ENCODE measurements around the gene CELA3B. TPM values are rescaled to one million over a fixed set of nuclear protein-coding genes. Genes with fewer than 3 reads are reported as not detected.
"Not testable (repeated sequence)": the region's sequence is repeated elsewhere in the genome, so short reads cannot be mapped to it uniquely, and the experiment has no call there.

CELA3B gene
- total and polyA plus RNA-seq, 4 donors: 0.50 TPM; not detected in 3

- H3K27ac ChIP-seq (ENCODE audit: low read depth, low read length): peak overlapping the region; percentile 95
- no peaks in the 10 kb centered on the region for H3K9me3 ChIP-seq (ENCODE audit: control insufficient read depth, insufficient read depth, low read length)
- no peaks in the 10 kb centered on the region for H3K27me3 ChIP-seq (ENCODE audit: control insufficient read depth, insufficient read depth, low read length)
- H3K4me1 ChIP-seq (ENCODE audit: control insufficient read depth, insufficient read depth, low read length): peaks cover 19% of the 10 kb centered on the region
- peak in 5 of 6 donors; percentile 37 to 84 (median 60) for DNase-seq (ENCODE audit: low read depth in 4 of 6, low spot score in 6 of 6)
- H3K36me3 ChIP-seq (ENCODE audit: control insufficient read depth, insufficient read depth, low read length): no peaks in the 10 kb centered on the region
- WGBS (ENCODE audit: insufficient coverage): 9% methylated on average over 32 of the region's 33 CpGs
- H3K4me3 ChIP-seq (ENCODE audit: low read depth, low read length): peak overlapping the region; percentile 100
Observed at GRCh38 chr1:22024485-22025367, 47.9 kb downstream of the CELA3B start.

GRCh38 chr1:22025368-22026155 lies 48.7 kb downstream of the CELA3B start:
- peaks cover 19% of the 10 kb centered on the region for H3K4me1 ChIP-seq (ENCODE audit: control insufficient read depth, insufficient read depth, low read length)
- peak overlapping the region; percentile 100 for H3K4me3 ChIP-seq (ENCODE audit: low read depth, low read length)
- under 1% methylated on average over 27 of the region's 42 CpGs for WGBS (ENCODE audit: insufficient coverage)
- H3K36me3 ChIP-seq (ENCODE audit: control insufficient read depth, insufficient read depth, low read length): no peaks in the 10 kb centered on the region
- peak overlapping the region; percentile 95 for H3K27ac ChIP-seq (ENCODE audit: low read depth, low read length)
- peak in 5 of 6 donors; percentile 76 to 98 (median 86) for DNase-seq (ENCODE audit: low read depth in 4 of 6, low spot score in 6 of 6)
- H3K9me3 ChIP-seq (ENCODE audit: control insufficient read depth, insufficient read depth, low read length): no peaks in the 10 kb centered on the region
- H3K27me3 ChIP-seq (ENCODE audit: control insufficient read depth, insufficient read depth, low read length): no peaks in the 10 kb centered on the region

- no peaks in the 10 kb centered on the region for H3K27me3 ChIP-seq (ENCODE audit: control insufficient read depth, insufficient read depth, low read length)
- H3K4me1 ChIP-seq (ENCODE audit: control insufficient read depth, insufficient read depth, low read length): peaks cover 19% of the 10 kb centered on the region
- H3K9me3 ChIP-seq (ENCODE audit: control insufficient read depth, insufficient read depth, low read length): no peaks in the 10 kb centered on the region
- no peak overlapping the region for H3K27ac ChIP-seq (ENCODE audit: low read depth, low read length)
- H3K4me3 ChIP-seq (ENCODE audit: low read depth, low read length): no peak overlapping the region
- no peak for DNase-seq (ENCODE audit: low read depth in 4 of 6, low spot score in 6 of 6)
- 85% methylated on average over 2 of the region's 3 CpGs for WGBS (ENCODE audit: insufficient coverage)
- H3K36me3 ChIP-seq (ENCODE audit: control insufficient read depth, insufficient read depth, low read length): peaks cover 4% of the 10 kb centered on the region
Observed at GRCh38 chr1:22026924-22027289, 50.1 kb downstream of the CELA3B start.

GRCh38 chr1:22030057-22030456 lies 53.2 kb downstream of the CELA3B start:
- H3K27me3 ChIP-seq (ENCODE audit: control insufficient read depth, insufficient read depth, low read length): no peaks in the 10 kb centered on the region
- H3K4me3 ChIP-seq (ENCODE audit: low read depth, low read length): no peak overlapping the region
- H3K27ac ChIP-seq (ENCODE audit: low read depth, low read length): no peak overlapping the region
- peaks cover 9% of the 10 kb centered on the region for H3K4me1 ChIP-seq (ENCODE audit: control insufficient read depth, insufficient read depth, low read length)
- 93% methylated on average over 2 of the region's 4 CpGs for WGBS (ENCODE audit: insufficient coverage)
- no peaks in the 10 kb centered on the region for H3K9me3 ChIP-seq (ENCODE audit: control insufficient read depth, insufficient read depth, low read length)
- H3K36me3 ChIP-seq (ENCODE audit: control insufficient read depth, insufficient read depth, low read length): peaks cover 4% of the 10 kb centered on the region
- no peak for DNase-seq (ENCODE audit: low read depth in 4 of 6, low spot score in 6 of 6)

- Histone ChIP-seq H3K4me1 (ENCODE audit: control insufficient read depth, insufficient read depth, low read length) (peaks cover 9% of the 10 kb centered on the region), H3K9me3 (ENCODE audit: control insufficient read depth, insufficient read depth, low read length) (no peaks in the 10 kb centered on the region), H3K36me3 (ENCODE audit: control insufficient read depth, insufficient read depth, low read length) (peaks cover 4% of the 10 kb centered on the region), H3K4me3 (ENCODE audit: low read depth, low read length) (no peak overlapping the region), H3K27ac (ENCODE audit: low read depth, low read length) (no peak overlapping the region), H3K27me3 (ENCODE audit: control insufficient read depth, insufficient read depth, low read length) (no peaks in the 10 kb centered on the region)
- DNase-seq (ENCODE audit: low read depth in 4 of 6, low spot score in 6 of 6): no peak
- WGBS (ENCODE audit: insufficient coverage): 94% methylated on average over 3 of the region's 3 CpGs
Observed at GRCh38 chr1:22030473-22030872, 53.7 kb downstream of the CELA3B start.

GRCh38 chr1:22031214-22031962 lies 54.6 kb downstream of the CELA3B start:
- Histone ChIP-seq H3K4me1 (ENCODE audit: control insufficient read depth, insufficient read depth, low read length) (peaks cover 2% of the 10 kb centered on the region), H3K9me3 (ENCODE audit: control insufficient read depth, insufficient read depth, low read length) (no peaks in the 10 kb centered on the region), H3K4me3 (ENCODE audit: low read depth, low read length) (no peak overlapping the region), H3K27me3 (ENCODE audit: control insufficient read depth, insufficient read depth, low read length) (no peaks in the 10 kb centered on the region), H3K36me3 (ENCODE audit: control insufficient read depth, insufficient read depth, low read length) (peaks cover 4% of the 10 kb centered on the region), H3K27ac (ENCODE audit: low read depth, low read length) (no peak overlapping the region)
- no peak for DNase-seq (ENCODE audit: low read depth in 4 of 6, low spot score in 6 of 6)
- WGBS (ENCODE audit: insufficient coverage): 95% methylated on average over 7 of the region's 8 CpGs

- WGBS (ENCODE audit: insufficient coverage): 100% methylated on average over 1 of the region's 5 CpGs
- H3K27ac ChIP-seq (ENCODE audit: low read depth, low read length); H3K4me3 ChIP-seq (ENCODE audit: low read depth, low read length); DNase-seq (ENCODE audit: low read depth in 4 of 6, low spot score in 6 of 6); H3K27me3 ChIP-seq (ENCODE audit: control insufficient read depth, insufficient read depth, low read length); H3K9me3 ChIP-seq (ENCODE audit: control insufficient read depth, insufficient read depth, low read length); H3K36me3 ChIP-seq (ENCODE audit: control insufficient read depth, insufficient read depth, low read length); H3K4me1 ChIP-seq (ENCODE audit: control insufficient read depth, insufficient read depth, low read length): not testable (repeated sequence)
Observed at GRCh38 chr1:22034834-22035233, 58.0 kb downstream of the CELA3B start.

GRCh38 chr1:22037520-22037919 lies 60.7 kb downstream of the CELA3B start:
- H3K27ac ChIP-seq (ENCODE audit: low read depth, low read length): no peak overlapping the region
- no peaks in the 10 kb centered on the region for H3K36me3 ChIP-seq (ENCODE audit: control insufficient read depth, insufficient read depth, low read length)
- no peak overlapping the region for H3K4me3 ChIP-seq (ENCODE audit: low read depth, low read length)
- WGBS (ENCODE audit: insufficient coverage): 40% methylated on average over 1 of the region's 7 CpGs
- no peaks in the 10 kb centered on the region for H3K27me3 ChIP-seq (ENCODE audit: control insufficient read depth, insufficient read depth, low read length)
- peaks cover 11% of the 10 kb centered on the region for H3K4me1 ChIP-seq (ENCODE audit: control insufficient read depth, insufficient read depth, low read length)
- no peak for DNase-seq (ENCODE audit: low read depth in 4 of 6, low spot score in 6 of 6)
- no peaks in the 10 kb centered on the region for H3K9me3 ChIP-seq (ENCODE audit: control insufficient read depth, insufficient read depth, low read length)

GRCh38 chr1:22038036-22038435 lies 61.2 kb downstream of the CELA3B start:
- no peaks in the 10 kb centered on the region for H3K9me3 ChIP-seq (ENCODE audit: control insufficient read depth, insufficient read depth, low read length)
- no peaks in the 10 kb centered on the region for H3K36me3 ChIP-seq (ENCODE audit: control insufficient read depth, insufficient read depth, low read length)
- no peak overlapping the region for H3K27ac ChIP-seq (ENCODE audit: low read depth, low read length)
- H3K4me1 ChIP-seq (ENCODE audit: control insufficient read depth, insufficient read depth, low read length): peaks cover 11% of the 10 kb centered on the region
- no peak overlapping the region for H3K4me3 ChIP-seq (ENCODE audit: low read depth, low read length)
- H3K27me3 ChIP-seq (ENCODE audit: control insufficient read depth, insufficient read depth, low read length): no peaks in the 10 kb centered on the region
- DNase-seq (ENCODE audit: low read depth in 4 of 6, low spot score in 6 of 6): no peak
- 73% methylated on average over 4 of the region's 5 CpGs for WGBS (ENCODE audit: insufficient coverage)

Data from spinal cord (tissue), 10 donors.